ENCODE measurements around the gene PTPN7.

- TF ChIP-seq CTCF (IDR thresholded peaks at IDR 0.05) (no peak), POLR2A (IDR thresholded peaks at IDR 0.05) (no peak)
These were observed 40.9 kb upstream of the PTPN7 start for GRCh38 chr1:202201266-202201665.
